GM12892 (cell line): ENCODE data around the gene KRT33B.

Experiments used
- POLR2A ChIP-seq: IDR thresholded peaks from 2 replicates; pipeline ENCODE4 v1.6.1; 2011; ENCODE audit warnings: low read depth, low read length, control low read depth
- POLR2AphosphoS5 ChIP-seq: IDR thresholded peaks from 2 replicates; pipeline ENCODE4 v1.6.1; 2011; ENCODE audit warnings: low read depth, low read length, control low read depth
- TAF1 ChIP-seq: IDR thresholded peaks from 2 replicates; pipeline ENCODE4 v1.6.1; 2011; ENCODE audit warnings: low read depth, mild to moderate bottlenecking, control low read depth, low read length, borderline replicate concordance

- TF ChIP-seq TAF1 (no peak), POLR2A (no peak), POLR2AphosphoS5 (no peak)
Observed at GRCh38 chr17:41366070-41366469, 3.5 kb downstream of the KRT33B start.
